MCF 10A (cell line): ENCODE results near the gene PRMT3. TPM values are rescaled to one million over a fixed set of nuclear protein-coding genes. Genes with fewer than 3 reads are reported as not detected.

Experiments
- BruUV-seq: library from RNA; stranded (reverse); fragments of 400-500 nt; replicated peaks from 2 replicates; lab custom pipeline; 2021; lab: Mats Ljungman, UMichigan
- CTCF ChIA-PET: fragments of 300-600 bp; sonication (Branson Sonifier 250); formaldehyde crosslinking; extraction: SDS; loops from one replicate; lab custom pipeline; 2021; ENCODE audit warnings: antibody characterized with exemption, inconsistent platforms; lab: Yijun Ruan, JAX
- POLR2A ChIA-PET: fragments of 300-600, 350-650 bp; sonication (Branson Sonifier 250); formaldehyde crosslinking; extraction: SDS; loops from one replicate; lab custom pipeline; 2020; ENCODE audit warnings: antibody characterized with exemption, inconsistent platforms; lab: Yijun Ruan, JAX
- DNase-seq: peaks from one replicate; pipeline ENCODE4 v3.0.0-alpha.2; 2018; ENCODE audit not compliant: unreplicated experiment
- H3K27ac Mint-ChIP-seq: one replicate; pipeline ENCODE4 v1.8.0; 2022; ENCODE audit warnings: mild to moderate bottlenecking, low read depth, mixed read lengths; ENCODE audit not compliant: unreplicated experiment
- H3K27me3 Mint-ChIP-seq: one replicate; pipeline ENCODE4 v1.8.0; 2022; ENCODE audit warnings: mixed read lengths; ENCODE audit not compliant: insufficient read depth, unreplicated experiment
- H3K36me3 Mint-ChIP-seq: one replicate; pipeline ENCODE4 v1.8.0; 2022; ENCODE audit warnings: mild to moderate bottlenecking, moderate library complexity, mixed read lengths; ENCODE audit not compliant: insufficient read depth, unreplicated experiment
- H3K4me1 Mint-ChIP-seq: one replicate; pipeline ENCODE4 v1.8.0; 2022; ENCODE audit warnings: mixed read lengths; ENCODE audit not compliant: insufficient read depth, unreplicated experiment
- H3K4me3 Mint-ChIP-seq: one replicate; pipeline ENCODE4 v1.8.0; 2022; ENCODE audit warnings: mild to moderate bottlenecking, moderate library complexity, mixed read lengths; ENCODE audit not compliant: unreplicated experiment
- H3K9me3 Mint-ChIP-seq: one replicate; pipeline ENCODE4 v1.8.0; 2022; ENCODE audit warnings: mixed read lengths; ENCODE audit not compliant: unreplicated experiment
- intact Hi-C: fragments of 100-400 bp; cut with micrococcal nuclease; formaldehyde crosslinking; loops from 2 replicates; pipeline ENCODE4 v1.14.1; 2022
- total RNA-seq: library from RNA; stranded (reverse); gene quantifications from 2 replicates; pipeline ENCODE4 v1.2.3, GENCODE V29; 2022
- TF ChIP-seq, protein P1 (sequence below): fragments of 200-600 bp; IDR thresholded peaks from one replicate; pipeline ENCODE4 v1.8.0; 2022; ENCODE audit warnings: antibody characterized with exemption, mild to moderate bottlenecking; ENCODE audit not compliant: unreplicated experiment

Gene PRMT3
- total RNA-seq, 1 experiment from 2014 or later = 60.1 TPM

DNA sequence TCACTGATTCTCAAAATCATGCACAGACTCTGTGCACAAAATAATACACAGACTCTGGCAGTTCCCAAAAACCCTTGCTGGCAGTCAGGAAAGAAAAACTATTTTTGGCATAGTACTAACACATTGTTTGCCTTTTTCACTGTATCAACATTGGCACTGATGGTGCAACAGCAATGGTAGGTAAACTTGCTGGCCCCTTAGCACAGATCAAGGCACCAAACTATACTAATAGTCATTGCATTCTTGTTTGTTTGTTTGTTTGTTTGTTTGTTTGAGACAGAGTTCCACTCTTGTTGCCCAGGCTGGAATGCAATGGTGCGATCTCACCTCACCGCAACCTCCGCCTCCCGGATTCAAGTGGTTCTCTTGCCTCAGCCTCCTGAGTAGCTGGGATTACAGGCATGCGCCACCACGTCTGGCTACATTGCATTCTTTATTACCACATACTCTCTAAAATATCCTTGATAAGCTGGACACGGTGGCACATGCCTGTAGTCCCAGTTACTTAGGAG is 130.9 kb downstream of the PRMT3 start:
- H3K27ac Mint-ChIP-seq = no peak overlapping the region
- no peaks in the 10 kb centered on the region for H3K27me3 Mint-ChIP-seq
- no peaks in the 10 kb centered on the region for H3K4me1 Mint-ChIP-seq
- no TSS peak for BruUV-seq
- H3K9me3 Mint-ChIP-seq = no peaks in the 10 kb centered on the region
- no peak overlapping the region for H3K4me3 Mint-ChIP-seq
- CTCF ChIA-PET = interaction anchor here (1.6 kb wide), 1 partner anchor 18 kb away, joined by 4 read pairs; no protein-coding TSS in a partner anchor
- TF ChIP-seq, protein P1, sequence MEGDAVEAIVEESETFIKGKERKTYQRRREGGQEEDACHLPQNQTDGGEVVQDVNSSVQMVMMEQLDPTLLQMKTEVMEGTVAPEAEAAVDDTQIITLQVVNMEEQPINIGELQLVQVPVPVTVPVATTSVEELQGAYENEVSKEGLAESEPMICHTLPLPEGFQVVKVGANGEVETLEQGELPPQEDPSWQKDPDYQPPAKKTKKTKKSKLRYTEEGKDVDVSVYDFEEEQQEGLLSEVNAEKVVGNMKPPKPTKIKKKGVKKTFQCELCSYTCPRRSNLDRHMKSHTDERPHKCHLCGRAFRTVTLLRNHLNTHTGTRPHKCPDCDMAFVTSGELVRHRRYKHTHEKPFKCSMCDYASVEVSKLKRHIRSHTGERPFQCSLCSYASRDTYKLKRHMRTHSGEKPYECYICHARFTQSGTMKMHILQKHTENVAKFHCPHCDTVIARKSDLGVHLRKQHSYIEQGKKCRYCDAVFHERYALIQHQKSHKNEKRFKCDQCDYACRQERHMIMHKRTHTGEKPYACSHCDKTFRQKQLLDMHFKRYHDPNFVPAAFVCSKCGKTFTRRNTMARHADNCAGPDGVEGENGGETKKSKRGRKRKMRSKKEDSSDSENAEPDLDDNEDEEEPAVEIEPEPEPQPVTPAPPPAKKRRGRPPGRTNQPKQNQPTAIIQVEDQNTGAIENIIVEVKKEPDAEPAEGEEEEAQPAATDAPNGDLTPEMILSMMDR = no peak
- intact Hi-C loops = no loop called here
- H3K36me3 Mint-ChIP-seq = peaks cover 5% of the 10 kb centered on the region
- POLR2A ChIA-PET = interaction anchor here (1.4 kb wide), 1 partner anchor 9 kb away, joined by 3 read pairs; no protein-coding TSS in a partner anchor
- no peak for DNase-seq

DNA sequence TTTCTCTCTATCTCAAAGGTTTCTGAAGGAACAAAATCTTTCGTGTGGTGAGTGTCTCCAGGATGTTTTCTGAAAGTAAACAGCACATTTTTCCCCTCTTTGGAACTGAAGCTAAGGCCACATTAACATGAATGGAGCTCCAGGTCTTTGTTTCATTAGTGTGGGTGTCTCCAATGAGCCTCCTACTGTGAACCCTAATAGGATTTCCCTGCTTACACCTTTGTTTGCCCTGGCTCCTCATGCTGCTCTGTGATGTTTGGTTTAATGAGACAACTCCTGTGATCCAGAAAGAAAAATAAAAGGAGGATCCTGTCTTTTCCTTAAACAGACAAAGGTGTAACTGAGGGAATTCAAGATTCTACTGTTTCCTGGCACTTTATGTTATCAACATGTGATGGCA is 135.0 kb downstream of the PRMT3 start:
- Mint-ChIP-seq H3K36me3 (no peaks in the 10 kb centered on the region), H3K9me3 (no peaks in the 10 kb centered on the region), H3K4me3 (no peak overlapping the region), H3K27ac (no peak overlapping the region), H3K27me3 (no peaks in the 10 kb centered on the region), H3K4me1 (no peaks in the 10 kb centered on the region)
- intact Hi-C loops = no loop called here
- TF ChIP-seq, protein P1 = no peak
- ChIA-PET CTCF (interaction anchor here (0.6 kb wide), 1 partner anchor 390 kb away, joined by 3 read pairs; no protein-coding TSS in a partner anchor), POLR2A (no interaction called here)
- no TSS peak for BruUV-seq
- DNase-seq = no peak

DNA sequence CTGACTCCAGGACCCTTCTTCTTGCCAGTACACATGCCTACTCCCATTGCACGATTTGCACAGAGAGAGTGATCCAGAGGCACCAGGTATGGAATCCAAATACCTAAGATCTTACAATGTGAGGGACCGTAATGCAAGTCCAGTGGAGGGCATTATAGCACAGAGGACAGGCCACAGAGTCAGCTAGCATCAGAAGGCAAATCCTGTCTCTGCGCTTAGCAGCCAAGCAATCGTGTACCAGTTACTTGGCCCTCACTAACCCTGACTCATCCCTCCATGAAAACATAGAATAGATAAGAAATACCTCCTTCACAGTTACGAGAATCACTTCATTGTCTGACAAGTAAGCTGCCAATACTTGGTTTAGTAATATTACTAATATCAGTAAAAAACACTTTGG is 142.2 kb downstream of the PRMT3 start:
- CTCF ChIA-PET = interaction anchor here (0.6 to 0.7 kb wide), 3 partner anchors 18 to 1922 kb away, joined by 3 to 4 read pairs (median 3); no protein-coding TSS in a partner anchor
- H3K27me3 Mint-ChIP-seq = no peaks in the 10 kb centered on the region

GRCh38 chr11:20530942-20531703 is 143.6 kb downstream of the PRMT3 start:
- Mint-ChIP-seq H3K9me3 (no peaks in the 10 kb centered on the region), H3K4me3 (no peak overlapping the region), H3K27me3 (no peaks in the 10 kb centered on the region), H3K27ac (no peak overlapping the region), H3K4me1 (no peaks in the 10 kb centered on the region), H3K36me3 (no peaks in the 10 kb centered on the region)
- no peak for DNase-seq
- ChIA-PET POLR2A (no interaction called here), CTCF (interaction anchor here (0.7 kb wide), 1 partner anchor 685 kb away, joined by 4 read pairs; no protein-coding TSS in a partner anchor)
- TF ChIP-seq, protein P1 = no peak
- intact Hi-C loops = no loop called here
- BruUV-seq = no TSS peak

More for the DNA sequence above, 142.2 kb downstream of the PRMT3 start:
- H3K9me3 Mint-ChIP-seq = no peaks in the 10 kb centered on the region
- no peaks in the 10 kb centered on the region for H3K4me1 Mint-ChIP-seq
- no peak overlapping the region for H3K4me3 Mint-ChIP-seq
- no peak for DNase-seq
- TF ChIP-seq, protein P1 = no peak
- H3K27ac Mint-ChIP-seq = no peak overlapping the region
- intact Hi-C loops = no loop called here
- BruUV-seq = no TSS peak
- no peaks in the 10 kb centered on the region for H3K36me3 Mint-ChIP-seq
- POLR2A ChIA-PET = interaction anchor here (0.7 kb wide), 1 partner anchor 10 kb away, joined by 3 read pairs; no protein-coding TSS in a partner anchor
